Ovary (tissue), 9 donors: Measurements from ENCODE around the gene CYTH2. TPM values are rescaled to one million over a fixed set of nuclear protein-coding genes. Genes with fewer than 3 reads are reported as not detected.

ENCODE experiments used
- DNase-seq, 5 donors: peaks; one replicate each; pipeline ENCODE4 v3.0.0-alpha.2; 2019 to 2020
- H3K27ac ChIP-seq, 2 donors: fragments of 200-600 bp; one replicate each; pipeline versions ENCODE4 v1.5.1 to v1.8.0; 2019 to 2022
- H3K27me3 ChIP-seq: fragments of 200-600 bp; one replicate; pipeline ENCODE4 v1.8.0; 2022
- H3K36me3 ChIP-seq: fragments of 200-600 bp; sonication (generic); one replicate; pipeline ENCODE4 v1.5.1; 2019
- H3K4me1 ChIP-seq: one replicate; pipeline ENCODE4 v1.8.1; 2013; ENCODE audit warnings: mild to moderate bottlenecking, moderate library complexity; ENCODE audit not compliant: insufficient read depth
- H3K4me3 ChIP-seq: fragments of 200-600 bp; sonication (generic); one replicate; pipeline ENCODE4 v1.5.1; 2017
- H3K9me3 ChIP-seq, 2 donors: fragments of 200-600 bp in 1 of 2; sonication (generic) in 1 of 2; one replicate each; pipeline versions ENCODE4 v1.5.1 to v1.8.1; 2013 to 2019; ENCODE audit warnings: mild to moderate bottlenecking in 1 of 2, moderate library complexity in 1 of 2
- EP300 ChIP-seq: sonication (generic); formaldehyde crosslinking; IDR thresholded peaks from one replicate; pipeline ENCODE4 v1.6.1; 2017; ENCODE audit warnings: antibody characterized with exemption
- POLR2A ChIP-seq: fragments of 450-650 bp; IDR thresholded peaks from one replicate; pipeline ENCODE4 v1.6.1; 2017; ENCODE audit warnings: antibody characterized with exemption, mild to moderate bottlenecking, moderate library complexity
- WGBS, 3 donors: extraction: QIAGEN DNeasy Blood & Tissue Kit in 1 of 3; methylation state at CpG; one replicate each; pipeline versions ENCODE4 v1.1.5 to v1.1.7; 2013 to 2017; 5-methylcytosine and 5-hydroxymethylcytosine counted together
- intact Hi-C, 4 donors: fragments of 100-400 bp; cut with DNase I; formaldehyde crosslinking; loops; one replicate each; pipeline versions ENCODE4 v1.11.0 to v1.15.1; 2022 to 2023
- polyA plus RNA-seq, 2 donors: library from polyadenylated mRNA; stranded (reverse); fragments of 200-250 nt in 1 of 2; fragments of 350-450 nt in 1 of 2; fragmentation: Illumina TruSeq in 1 of 2; extraction: RNeasy Lipid Tissue Mini Kit (QIAGEN cat#74804) in 1 of 2; gene quantifications; one replicate each; pipeline ENCODE4 v1.2.3, GENCODE V29; 2013 to 2014
- total RNA-seq, 7 donors: library from RNA; depleted of rRNA in 2 of 7; stranded (reverse); fragments of >200 nt in 2 of 7; fragmentation: NEBNext Ultra II Directional in 3 of 7; extraction: Animal tissue kit (Norgen Biotek cat#: 25700) in 3 of 7; gene quantifications; one replicate each; pipeline versions ENCODE4 v1.1.0 to v1.2.4, GENCODE V29; 2016 to 2023
- TF ChIP-seq, protein P1 (sequence below), 3 donors: fragments of 450-650 bp in 2 of 3; fragments of 200-600 bp in 1 of 3; IDR thresholded peaks; one replicate each; pipeline versions ENCODE4 v1.5.1 to v1.8.0; 2016 to 2022; ENCODE audit warnings: antibody characterized with exemption in 3 of 3, mild to moderate bottlenecking in 1 of 3
- donor health status: DM: no; HTN: no; CAD: no; lungs with moderate emphysema.
- donor health status: DM: no; HTN: no; CAD: no.
- donor health status: Bipolar disorder and iron deficiency.
- donor health status: DM: yes; HTN: yes; CAD: no.
- donor health status: DM: no; HTN: no; CAD: no.
- donor health status: DM: yes; HTN: yes; CAD: no.

CYTH2 gene
- total and polyA plus RNA-seq, 9 donors: 27.6 to 66.5 (median 49.4) TPM

DNA sequence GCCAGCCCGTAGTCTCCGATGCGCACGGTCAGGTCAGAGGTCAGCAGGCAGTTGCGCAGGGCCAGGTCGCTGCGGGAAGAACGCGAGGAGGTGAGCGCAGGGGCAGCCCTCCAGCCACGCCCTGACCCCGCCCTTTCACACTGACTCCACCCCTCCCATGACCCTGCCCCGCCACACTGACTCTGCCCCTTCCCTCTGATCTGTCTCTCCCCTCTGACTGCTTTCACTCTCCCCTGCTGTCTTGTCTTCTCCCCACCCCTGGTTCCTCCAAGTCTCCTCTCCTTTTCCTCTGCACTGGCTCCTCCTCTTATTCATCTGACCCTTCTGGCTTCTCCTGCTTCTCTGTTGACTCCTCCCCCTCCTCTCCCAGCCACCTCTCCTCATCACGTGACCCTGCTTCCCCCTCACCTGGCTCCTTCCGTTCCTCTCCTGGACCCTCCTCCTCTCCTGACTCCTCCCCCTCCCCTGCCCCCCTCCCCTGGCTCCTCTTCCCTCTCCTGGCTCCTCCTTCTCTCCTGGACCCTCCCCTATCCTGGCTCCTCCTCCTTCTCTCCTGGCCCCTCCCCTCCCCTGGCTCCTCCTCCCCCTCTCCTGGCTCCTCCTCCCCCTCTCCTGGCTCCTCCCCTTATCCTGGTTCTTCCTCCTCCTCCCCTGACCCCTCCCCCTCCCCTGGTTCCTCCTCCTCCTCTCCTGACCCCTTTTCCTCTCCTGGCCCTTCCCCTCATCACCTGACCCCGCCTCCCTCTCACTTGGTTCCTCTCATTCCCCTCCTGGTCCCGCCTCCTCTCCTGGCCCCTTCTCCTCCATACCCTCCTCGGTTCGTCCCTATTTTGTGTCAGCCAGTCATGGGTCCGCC, 32.6 kb downstream of the CYTH2 start:
- intact Hi-C loops: loop anchor here in 1 of 4 donors (5.0 kb wide), 1 partner anchor 39 kb away; no protein-coding TSS in a partner anchor
- peak in 1 of 5 donors; percentile 44 for DNase-seq
- TF ChIP-seq, protein P1, sequence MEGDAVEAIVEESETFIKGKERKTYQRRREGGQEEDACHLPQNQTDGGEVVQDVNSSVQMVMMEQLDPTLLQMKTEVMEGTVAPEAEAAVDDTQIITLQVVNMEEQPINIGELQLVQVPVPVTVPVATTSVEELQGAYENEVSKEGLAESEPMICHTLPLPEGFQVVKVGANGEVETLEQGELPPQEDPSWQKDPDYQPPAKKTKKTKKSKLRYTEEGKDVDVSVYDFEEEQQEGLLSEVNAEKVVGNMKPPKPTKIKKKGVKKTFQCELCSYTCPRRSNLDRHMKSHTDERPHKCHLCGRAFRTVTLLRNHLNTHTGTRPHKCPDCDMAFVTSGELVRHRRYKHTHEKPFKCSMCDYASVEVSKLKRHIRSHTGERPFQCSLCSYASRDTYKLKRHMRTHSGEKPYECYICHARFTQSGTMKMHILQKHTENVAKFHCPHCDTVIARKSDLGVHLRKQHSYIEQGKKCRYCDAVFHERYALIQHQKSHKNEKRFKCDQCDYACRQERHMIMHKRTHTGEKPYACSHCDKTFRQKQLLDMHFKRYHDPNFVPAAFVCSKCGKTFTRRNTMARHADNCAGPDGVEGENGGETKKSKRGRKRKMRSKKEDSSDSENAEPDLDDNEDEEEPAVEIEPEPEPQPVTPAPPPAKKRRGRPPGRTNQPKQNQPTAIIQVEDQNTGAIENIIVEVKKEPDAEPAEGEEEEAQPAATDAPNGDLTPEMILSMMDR (IDR thresholded peaks at IDR 0.05): no peak
- no peak for TF ChIP-seq EP300
- no peak for TF ChIP-seq POLR2A
- no peaks in the 10 kb centered on the region for H3K9me3 ChIP-seq
- peaks cover 3% of the 10 kb centered on the region for H3K4me1 ChIP-seq
- 3 to 5% (median 4%) methylated on average over 19 to 20 of the region's 20 CpGs for WGBS, 3 donors
- no peaks in the 10 kb centered on the region for H3K36me3 ChIP-seq
- no peak overlapping the region for H3K4me3 ChIP-seq
- peaks cover 2% of the 10 kb centered on the region for H3K27me3 ChIP-seq
- no peak overlapping the region for H3K27ac ChIP-seq

DNA sequence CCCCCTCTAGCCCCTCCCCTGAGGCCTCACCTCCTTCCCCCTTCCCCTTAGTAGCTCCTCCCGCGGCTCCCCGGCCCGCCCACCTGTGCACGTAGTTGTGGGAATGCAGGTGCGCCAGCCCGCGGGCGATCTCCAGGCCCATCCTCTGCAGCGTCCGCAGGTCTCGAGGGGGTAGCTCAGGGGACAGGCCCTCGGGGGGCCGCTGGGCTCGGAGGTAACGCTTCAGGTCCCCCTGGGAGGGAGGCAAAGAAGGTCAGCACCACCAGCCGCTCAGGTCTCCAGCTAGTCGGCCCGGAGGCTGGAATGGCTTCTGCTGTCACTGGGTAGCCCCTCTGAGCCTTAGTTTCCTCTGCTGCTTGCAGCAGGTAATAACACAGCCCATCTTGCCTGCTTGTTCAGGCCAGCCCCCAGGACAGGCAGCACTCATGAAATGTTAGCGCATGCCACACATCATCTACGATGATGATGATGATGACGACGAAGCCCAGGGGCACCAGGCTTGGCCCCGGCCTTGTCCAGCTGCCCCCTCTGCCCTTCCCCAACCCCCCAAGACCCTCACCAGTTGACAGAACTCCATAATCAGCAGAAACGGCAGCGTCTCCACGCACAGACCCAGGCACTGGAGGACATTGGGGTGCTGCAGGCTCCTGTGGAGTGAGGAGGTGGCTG, 33.3 kb downstream of the CYTH2 start:
- no peak for DNase-seq
- H3K27ac ChIP-seq: no peak overlapping the region
- H3K36me3 ChIP-seq: no peaks in the 10 kb centered on the region
- intact Hi-C loops: loop anchor here in 1 of 4 donors (5.0 kb wide), 1 partner anchor 40 kb away; no protein-coding TSS in a partner anchor
- H3K9me3 ChIP-seq: no peaks in the 10 kb centered on the region
- H3K27me3 ChIP-seq: peaks cover 2% of the 10 kb centered on the region
- peaks cover 3% of the 10 kb centered on the region for H3K4me1 ChIP-seq
- TF ChIP-seq EP300 (no peak), POLR2A (no peak)
- TF ChIP-seq, protein P1 (IDR thresholded peaks at IDR 0.05): no peak
- H3K4me3 ChIP-seq: no peak overlapping the region
- 28 to 32% (median 31%) methylated on average over 27 of the region's 27 CpGs for WGBS, 3 donors

DNA sequence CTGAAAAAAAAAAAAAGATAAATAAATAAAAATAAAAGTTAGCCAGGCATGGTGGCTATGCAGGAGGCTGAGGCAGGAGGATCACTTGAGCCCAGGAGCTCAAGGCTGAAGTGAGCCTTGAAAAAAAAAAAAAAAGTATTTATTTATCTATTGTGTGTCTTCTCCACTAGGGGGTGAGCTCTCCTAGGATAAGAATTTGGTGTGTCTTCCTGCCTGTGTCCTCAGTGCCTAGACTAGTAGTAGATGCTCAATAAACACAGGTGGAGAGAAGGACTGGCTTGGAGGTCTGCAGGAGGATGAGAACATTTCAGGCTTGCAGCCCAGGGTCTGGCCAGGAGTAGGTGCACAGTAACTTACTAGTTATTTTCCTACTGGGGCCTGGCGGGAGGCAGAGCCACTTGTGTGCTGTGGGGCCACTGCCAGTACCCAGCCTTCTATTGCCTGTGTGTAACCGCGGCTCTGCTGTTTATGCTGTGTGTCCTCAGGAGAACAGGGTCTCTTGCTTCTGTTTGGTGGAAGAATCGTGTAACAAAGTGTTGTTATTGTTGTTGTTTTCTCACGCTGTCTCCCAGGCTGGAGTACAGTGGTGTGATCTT, 37.1 kb downstream of the CYTH2 start:
- WGBS, 3 donors: 65 to 70% (median 70%) methylated on average over 5 of the region's 5 CpGs

More for the DNA sequence above, 37.1 kb downstream of the CYTH2 start:
- Histone ChIP-seq H3K27ac (no peak overlapping the region), H3K36me3 (no peaks in the 10 kb centered on the region), H3K27me3 (no peaks in the 10 kb centered on the region), H3K4me1 (peaks cover 2% of the 10 kb centered on the region), H3K9me3 (no peaks in the 10 kb centered on the region), H3K4me3 (no peak overlapping the region)
- no peak for DNase-seq
- intact Hi-C loops: no loop called here
- TF ChIP-seq POLR2A (no peak), EP300 (no peak)
- TF ChIP-seq, protein P1 (IDR thresholded peaks at IDR 0.05): no peak
